Measurements from ENCODE around the gene S1PR3.

The S1PR3 gene

DNA sequence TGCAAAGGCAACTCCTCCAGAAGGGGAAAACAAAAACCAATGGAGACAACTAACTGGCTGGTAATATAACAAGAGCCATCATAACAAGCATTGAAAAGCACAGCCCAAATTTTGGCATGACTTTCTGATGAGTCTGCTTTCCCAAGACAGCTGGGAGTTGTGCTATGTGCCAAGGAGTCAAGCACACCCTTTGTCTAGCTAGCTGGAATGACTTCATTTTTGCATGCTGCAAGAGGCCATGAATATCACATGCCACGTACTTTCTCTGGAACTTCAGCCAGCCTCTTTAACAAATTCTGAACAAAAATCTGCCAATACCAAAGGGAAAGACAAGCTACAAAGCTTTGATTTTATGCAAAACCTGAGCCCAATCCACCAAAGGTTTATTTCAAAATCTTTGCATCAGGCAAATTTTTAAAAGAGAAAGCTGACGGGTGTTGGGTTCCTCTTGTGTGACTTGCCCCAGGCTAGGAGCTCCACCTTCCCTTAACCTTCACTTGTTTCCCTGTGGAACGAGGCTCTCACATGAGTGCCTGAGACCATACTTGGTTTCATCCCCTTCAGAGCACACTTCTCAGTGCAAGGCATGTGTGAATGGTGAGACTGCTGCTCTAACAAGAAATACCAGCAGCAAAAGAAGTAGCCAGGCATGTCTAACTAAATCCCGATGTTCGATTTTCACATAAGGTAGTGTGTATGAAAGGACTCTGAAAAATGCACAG lies 47.3 kb downstream of the S1PR3 start:
- TF ChIP-seq, protein P1, sequence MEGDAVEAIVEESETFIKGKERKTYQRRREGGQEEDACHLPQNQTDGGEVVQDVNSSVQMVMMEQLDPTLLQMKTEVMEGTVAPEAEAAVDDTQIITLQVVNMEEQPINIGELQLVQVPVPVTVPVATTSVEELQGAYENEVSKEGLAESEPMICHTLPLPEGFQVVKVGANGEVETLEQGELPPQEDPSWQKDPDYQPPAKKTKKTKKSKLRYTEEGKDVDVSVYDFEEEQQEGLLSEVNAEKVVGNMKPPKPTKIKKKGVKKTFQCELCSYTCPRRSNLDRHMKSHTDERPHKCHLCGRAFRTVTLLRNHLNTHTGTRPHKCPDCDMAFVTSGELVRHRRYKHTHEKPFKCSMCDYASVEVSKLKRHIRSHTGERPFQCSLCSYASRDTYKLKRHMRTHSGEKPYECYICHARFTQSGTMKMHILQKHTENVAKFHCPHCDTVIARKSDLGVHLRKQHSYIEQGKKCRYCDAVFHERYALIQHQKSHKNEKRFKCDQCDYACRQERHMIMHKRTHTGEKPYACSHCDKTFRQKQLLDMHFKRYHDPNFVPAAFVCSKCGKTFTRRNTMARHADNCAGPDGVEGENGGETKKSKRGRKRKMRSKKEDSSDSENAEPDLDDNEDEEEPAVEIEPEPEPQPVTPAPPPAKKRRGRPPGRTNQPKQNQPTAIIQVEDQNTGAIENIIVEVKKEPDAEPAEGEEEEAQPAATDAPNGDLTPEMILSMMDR (IDR thresholded peaks at IDR 0.05; ENCODE audit: insufficient read depth, low read length, poor library complexity, severe bottlenecking): no peak
- DNase-seq (ENCODE audit: extremely low read depth, insufficient read length): no peak

DNA sequence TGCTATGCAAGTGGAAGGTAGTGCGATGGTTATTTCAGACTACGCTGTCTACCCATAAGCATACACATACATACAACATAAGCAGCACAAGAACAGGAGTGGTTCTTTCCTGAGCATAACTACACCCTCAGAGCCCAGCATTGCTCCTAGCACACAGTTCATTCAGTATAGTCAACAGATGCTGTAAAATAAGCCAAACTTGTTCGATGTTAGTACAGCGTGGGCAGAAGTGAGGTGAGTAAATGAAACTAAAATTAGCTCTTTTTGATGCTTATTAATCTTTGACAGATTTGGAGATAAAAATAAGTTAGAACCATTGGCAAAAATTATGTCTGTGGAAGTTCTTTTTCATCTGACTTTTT lies 47.8 kb downstream of the S1PR3 start:
- TF ChIP-seq, protein P1 (IDR thresholded peaks at IDR 0.05; ENCODE audit: insufficient read depth, low read length, poor library complexity, severe bottlenecking): no peak
- Histone ChIP-seq H3K36me3 (ENCODE audit: control insufficient read depth, insufficient read depth, low read length) (no peaks in the 10 kb centered on the region), H3K4me3 (replicated peaks; ENCODE audit: low read depth, low read length) (no peak overlapping the region), H3K27me3 (replicated peaks; ENCODE audit: control insufficient read depth, insufficient read depth, low read length) (no peaks in the 10 kb centered on the region; the same call in 1 of the 2 replicates)
- DNase-seq (ENCODE audit: extremely low read depth, insufficient read length): no peak

More for the DNA sequence above, 47.3 kb downstream of the S1PR3 start:
- no peaks in the 10 kb centered on the region; the same call in 1 of the 2 replicates for H3K27me3 ChIP-seq (replicated peaks; ENCODE audit: control insufficient read depth, insufficient read depth, low read length)
- H3K4me3 ChIP-seq (replicated peaks; ENCODE audit: low read depth, low read length): no peak overlapping the region
- no peaks in the 10 kb centered on the region for H3K36me3 ChIP-seq (ENCODE audit: control insufficient read depth, insufficient read depth, low read length)

DNA sequence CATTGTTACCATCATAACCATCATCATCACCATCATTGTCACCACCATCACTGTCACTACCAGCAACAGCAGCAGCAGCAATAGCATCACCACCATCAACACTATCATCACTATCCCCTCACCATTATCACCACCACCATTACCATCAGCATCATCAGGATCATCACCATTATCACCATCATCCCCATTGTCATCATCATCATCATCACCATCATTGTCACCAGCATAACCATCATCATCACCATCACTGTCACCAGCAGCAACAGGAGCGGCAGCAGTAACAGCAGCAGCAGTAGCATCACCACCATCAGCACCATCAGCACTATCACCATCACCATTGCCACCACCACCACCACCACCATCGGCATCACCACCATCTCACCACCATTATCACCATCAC lies 48.4 kb downstream of the S1PR3 start:
- no peak overlapping the region for H3K4me3 ChIP-seq (replicated peaks; ENCODE audit: low read depth, low read length)
- H3K27me3 ChIP-seq (replicated peaks; ENCODE audit: control insufficient read depth, insufficient read depth, low read length): no peaks in the 10 kb centered on the region; the same call in 1 of the 2 replicates
- DNase-seq (ENCODE audit: extremely low read depth, insufficient read length): no peak
- TF ChIP-seq, protein P1 (IDR thresholded peaks at IDR 0.05; ENCODE audit: insufficient read depth, low read length, poor library complexity, severe bottlenecking): no peak
- H3K36me3 ChIP-seq (ENCODE audit: control insufficient read depth, insufficient read depth, low read length): no peaks in the 10 kb centered on the region

DNA sequence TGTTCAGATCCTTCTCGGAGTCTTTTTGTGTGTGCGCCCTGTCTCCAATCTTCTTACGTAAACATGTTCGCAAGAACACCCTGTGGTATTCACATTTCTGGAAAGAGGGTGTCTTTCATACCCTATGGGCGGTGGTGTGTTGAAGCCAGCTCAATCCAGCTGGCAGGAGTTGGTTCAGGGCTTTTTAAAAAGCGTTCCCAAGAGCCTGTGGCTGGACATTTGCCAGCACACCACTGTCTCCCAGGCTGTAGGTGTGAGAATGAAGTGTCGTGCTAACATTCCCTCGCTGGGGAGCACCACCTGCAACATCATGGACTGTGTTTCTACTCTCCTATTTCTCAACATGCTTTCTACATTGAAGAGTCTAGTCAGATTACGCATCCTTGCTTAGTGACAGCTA lies 51.7 kb downstream of the S1PR3 start:
- no peaks in the 10 kb centered on the region; the same call in 1 of the 2 replicates for H3K27me3 ChIP-seq (replicated peaks; ENCODE audit: control insufficient read depth, insufficient read depth, low read length)
- no peak overlapping the region for H3K4me3 ChIP-seq (replicated peaks; ENCODE audit: low read depth, low read length)
- TF ChIP-seq, protein P1 (IDR thresholded peaks at IDR 0.05; ENCODE audit: insufficient read depth, low read length, poor library complexity, severe bottlenecking): no peak
- no peak for DNase-seq (ENCODE audit: extremely low read depth, insufficient read length)
- no peaks in the 10 kb centered on the region for H3K36me3 ChIP-seq (ENCODE audit: control insufficient read depth, insufficient read depth, low read length)

DNA sequence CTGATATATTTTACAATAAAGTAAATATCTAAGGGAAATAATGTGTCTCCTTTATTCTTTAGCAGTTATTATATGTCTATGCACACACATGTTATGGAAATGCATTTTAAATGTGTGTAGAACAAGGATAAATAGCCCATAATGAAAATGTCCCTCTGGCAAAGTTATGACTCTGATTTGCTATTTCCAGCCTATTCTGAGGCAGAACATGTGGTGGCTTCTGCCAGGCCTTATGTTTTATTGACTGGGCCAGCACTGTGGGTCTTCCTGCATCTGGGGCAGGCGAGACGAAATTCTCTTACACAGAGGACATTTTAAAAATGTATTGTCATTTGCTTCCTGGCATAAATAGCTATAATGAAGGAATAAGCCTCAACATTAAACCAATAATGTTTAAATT lies 52.8 kb downstream of the S1PR3 start:
- H3K4me3 ChIP-seq (replicated peaks; ENCODE audit: low read depth, low read length): no peak overlapping the region
- no peaks in the 10 kb centered on the region for H3K27me3 ChIP-seq (replicated peaks; ENCODE audit: control insufficient read depth, insufficient read depth, low read length)
- TF ChIP-seq, protein P1 (IDR thresholded peaks at IDR 0.05; ENCODE audit: insufficient read depth, low read length, poor library complexity, severe bottlenecking): no peak
- H3K36me3 ChIP-seq (ENCODE audit: control insufficient read depth, insufficient read depth, low read length): no peaks in the 10 kb centered on the region
- no peak for DNase-seq (ENCODE audit: extremely low read depth, insufficient read length)
